Measurements from ENCODE around the gene VAT1. TPM values are rescaled to one million over a fixed set of nuclear protein-coding genes. Genes with fewer than 3 reads are reported as not detected.

VAT1 gene
- total RNA-seq, 1 experiment from 2014 or later: 262 TPM

DNA sequence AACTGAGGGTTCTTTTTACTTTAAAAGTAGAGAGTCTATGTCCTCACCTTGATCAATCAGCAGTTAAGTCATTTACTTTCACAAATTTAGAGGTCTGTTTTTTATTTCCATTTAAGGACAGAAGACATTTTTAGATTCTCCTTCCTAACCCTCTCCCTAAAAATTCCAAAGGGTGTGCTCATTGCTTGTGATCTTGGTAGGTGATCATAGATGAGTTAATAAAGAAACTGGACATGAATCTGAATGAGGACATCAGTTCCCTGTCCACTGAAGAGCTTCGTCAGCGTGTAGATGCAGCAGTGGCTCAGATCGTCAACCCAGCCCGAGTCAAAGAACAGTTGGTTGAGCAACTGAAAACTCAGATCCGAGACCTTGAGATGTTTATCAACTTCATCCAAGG is 33.0 kb downstream of the VAT1 start:
- Histone ChIP-seq H3K4ac (ENCODE audit: low read depth, low read length) (no peak overlapping the region), H2BK12ac (ENCODE audit: insufficient read length, low read depth, low read length) (no peak overlapping the region), H3T11ph (ENCODE audit: low read length) (no peak overlapping the region), H3K56ac (ENCODE audit: insufficient read length, low read depth, low read length) (no peak overlapping the region), H3K9ac (ENCODE audit: extremely low read depth, insufficient read length, low read length) (no peak overlapping the region), H4K5ac (ENCODE audit: insufficient read length, low read depth, low read length) (no peak overlapping the region), H3K27ac (ENCODE audit: insufficient read length, low read depth, low read length) (no peak overlapping the region), H3K27me3 (ENCODE audit: insufficient read depth, low read length) (no peaks in the 10 kb centered on the region), H3K79me1 (ENCODE audit: insufficient read depth, low read depth, low read length, poor library complexity, severe bottlenecking) (no peaks in the 10 kb centered on the region), H2BK5ac (ENCODE audit: insufficient read length, low read length) (no peak overlapping the region), H4K91ac (ENCODE audit: insufficient read length, low read depth, low read length) (no peak overlapping the region), H4K20me1 (ENCODE audit: control insufficient read depth, insufficient read depth, insufficient read length) (peaks cover 2% of the 10 kb centered on the region), H2AK5ac (ENCODE audit: insufficient read length, low read length) (no peak overlapping the region), H3K23me2 (ENCODE audit: insufficient read length, low read depth, low read length, poor library complexity, severe bottlenecking) (no peaks in the 10 kb centered on the region), H2BK120ac (ENCODE audit: low read depth, low read length, poor library complexity, severe bottlenecking) (no peak overlapping the region), H3K9me3 (ENCODE audit: control insufficient read depth, low read depth, low read length) (no peaks in the 10 kb centered on the region), H2BK15ac (ENCODE audit: low read depth, low read length) (no peak overlapping the region), H3K14ac (ENCODE audit: insufficient read depth, low read length) (no peak overlapping the region), H3K23ac (ENCODE audit: insufficient read length, low read depth, low read length) (no peak overlapping the region), H3K4me1 (ENCODE audit: insufficient read depth, low read length) (no peaks in the 10 kb centered on the region), H3K18ac (ENCODE audit: insufficient read length, low read depth, low read length) (no peak overlapping the region), H2AFZ (ENCODE audit: low read length) (no peak overlapping the region), H2BK20ac (ENCODE audit: low read depth, low read length, poor library complexity, severe bottlenecking) (no peak overlapping the region), H3K79me2 (ENCODE audit: insufficient read depth, low read length) (no peaks in the 10 kb centered on the region), H3K4me2 (ENCODE audit: insufficient read depth, insufficient read length, low read length) (no peak overlapping the region), H4K8ac (replicated peaks; ENCODE audit: insufficient read length, low read depth, low read length) (no peak overlapping the region)
- no peaks in the 10 kb centered on the region for H3K4me1 Mint-ChIP-seq
- H3K27me3 Mint-ChIP-seq (ENCODE audit: low read depth): no peaks in the 10 kb centered on the region
- H3K9me3 Mint-ChIP-seq: no peaks in the 10 kb centered on the region
- no peak overlapping the region for H3K27ac Mint-ChIP-seq
- DNase-seq: no peak
- no CpG with 5 or more reads among the region's 5 CpGs for WGBS (ENCODE audit: extremely low coverage, insufficient read length, low lambda C conversion rate)
- H3K4me3 Mint-ChIP-seq: no peak overlapping the region
- TF ChIP-seq, protein P1, sequence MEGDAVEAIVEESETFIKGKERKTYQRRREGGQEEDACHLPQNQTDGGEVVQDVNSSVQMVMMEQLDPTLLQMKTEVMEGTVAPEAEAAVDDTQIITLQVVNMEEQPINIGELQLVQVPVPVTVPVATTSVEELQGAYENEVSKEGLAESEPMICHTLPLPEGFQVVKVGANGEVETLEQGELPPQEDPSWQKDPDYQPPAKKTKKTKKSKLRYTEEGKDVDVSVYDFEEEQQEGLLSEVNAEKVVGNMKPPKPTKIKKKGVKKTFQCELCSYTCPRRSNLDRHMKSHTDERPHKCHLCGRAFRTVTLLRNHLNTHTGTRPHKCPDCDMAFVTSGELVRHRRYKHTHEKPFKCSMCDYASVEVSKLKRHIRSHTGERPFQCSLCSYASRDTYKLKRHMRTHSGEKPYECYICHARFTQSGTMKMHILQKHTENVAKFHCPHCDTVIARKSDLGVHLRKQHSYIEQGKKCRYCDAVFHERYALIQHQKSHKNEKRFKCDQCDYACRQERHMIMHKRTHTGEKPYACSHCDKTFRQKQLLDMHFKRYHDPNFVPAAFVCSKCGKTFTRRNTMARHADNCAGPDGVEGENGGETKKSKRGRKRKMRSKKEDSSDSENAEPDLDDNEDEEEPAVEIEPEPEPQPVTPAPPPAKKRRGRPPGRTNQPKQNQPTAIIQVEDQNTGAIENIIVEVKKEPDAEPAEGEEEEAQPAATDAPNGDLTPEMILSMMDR (conservative IDR thresholded peaks at IDR 0.05): no peak
- H3K36me3 Mint-ChIP-seq (ENCODE audit: insufficient read depth in 1 of 3, low read depth in 3 of 3): peaks cover 33 to 78% (median 75%) of the 10 kb centered on the region in 3 experiments; a peak in 6 of 7 replicates

All from H9 (cell line).